ENCODE measurements around the gene HBS1L.

HBS1L gene

GRCh38 chr6:134949927-134950326, 104.7 kb downstream of the HBS1L start, which contains the start of gene ALDH8A1:
TSS of gene ALDH8A1 (minus strand) at chr6:134950101. CDS start at chr6:134950053, 48 bp downstream.
- no peak for DNase-seq (ENCODE audit: low read depth)

- no peak for DNase-seq (ENCODE audit: low read depth)
Observed at GRCh38 chr6:134948691-134949090, 105.9 kb downstream of the HBS1L start.

GRCh38 chr6:134948142-134948541, 106.5 kb downstream of the HBS1L start:
- DNase-seq (ENCODE audit: low read depth): no peak

GRCh38 chr6:134945045-134945444, 109.6 kb downstream of the HBS1L start:
- DNase-seq (ENCODE audit: low read depth): no peak

- no peak for DNase-seq (ENCODE audit: low read depth)
Observed at GRCh38 chr6:134943522-134944111, 111.0 kb downstream of the HBS1L start.

- peak; percentile 5 for DNase-seq (ENCODE audit: low read depth)
Observed at GRCh38 chr6:134938896-134939295, 115.7 kb downstream of the HBS1L start.

GRCh38 chr6:134937426-134937825, 117.2 kb downstream of the HBS1L start:
- DNase-seq (ENCODE audit: low read depth): no peak

GRCh38 chr6:134936931-134937330, 117.7 kb downstream of the HBS1L start:
- no peak for DNase-seq (ENCODE audit: low read depth)

GRCh38 chr6:134936476-134936875, 118.1 kb downstream of the HBS1L start:
- no peak for DNase-seq (ENCODE audit: low read depth)

GRCh38 chr6:134934793-134935485, 119.7 kb downstream of the HBS1L start:
- DNase-seq (ENCODE audit: low read depth): no peak

GRCh38 chr6:134932535-134933470, 121.8 kb downstream of the HBS1L start:
- no peak for DNase-seq (ENCODE audit: low read depth)

- no peak for DNase-seq (ENCODE audit: low read depth)
Observed at GRCh38 chr6:134932098-134932497, 122.5 kb downstream of the HBS1L start.

GRCh38 chr6:134930463-134930862, 124.2 kb downstream of the HBS1L start:
- DNase-seq (ENCODE audit: low read depth): no peak

GRCh38 chr6:134928151-134928900, 126.3 kb downstream of the HBS1L start:
- DNase-seq (ENCODE audit: low read depth): no peak

GRCh38 chr6:134925800-134926199, 128.8 kb downstream of the HBS1L start:
- DNase-seq (ENCODE audit: low read depth): no peak

GRCh38 chr6:134921721-134922261, 132.8 kb downstream of the HBS1L start:
- no peak for DNase-seq (ENCODE audit: low read depth)

- no peak for DNase-seq (ENCODE audit: low read depth)
Observed at GRCh38 chr6:134921276-134921675, 133.3 kb downstream of the HBS1L start.

GRCh38 chr6:134920422-134920821, 134.2 kb downstream of the HBS1L start:
- no peak for DNase-seq (ENCODE audit: low read depth)

- no peak for DNase-seq (ENCODE audit: low read depth)
Observed at GRCh38 chr6:134918418-134918961, 136.1 kb downstream of the HBS1L start.

GRCh38 chr6:134911547-134911946, 143.1 kb downstream of the HBS1L start:
- DNase-seq (ENCODE audit: low read depth): no peak

GRCh38 chr6:134910593-134910935, 144.1 kb downstream of the HBS1L start:
- no peak for DNase-seq (ENCODE audit: low read depth)

Measured in T-helper 22 cell (primary cell).